ENCODE data around the gene WNT1.

The WNT1 gene

GRCh38 chr12:48946205-48946604, 31.9 kb upstream of the WNT1 start:
- TF ChIP-seq, protein P1, sequence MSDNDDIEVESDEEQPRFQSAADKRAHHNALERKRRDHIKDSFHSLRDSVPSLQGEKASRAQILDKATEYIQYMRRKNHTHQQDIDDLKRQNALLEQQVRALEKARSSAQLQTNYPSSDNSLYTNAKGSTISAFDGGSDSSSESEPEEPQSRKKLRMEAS (IDR thresholded peaks at IDR 0.05): no peak
- no peak for TF ChIP-seq FOXM1 (IDR thresholded peaks at IDR 0.05; ENCODE audit: borderline replicate concordance, low read depth)
- TF ChIP-seq TAF1 (IDR thresholded peaks at IDR 0.05; ENCODE audit: low read depth): no peak
- no peak for TF ChIP-seq USF1 (IDR thresholded peaks at IDR 0.05)
- no peak for TF ChIP-seq CREB1 (IDR thresholded peaks at IDR 0.05; ENCODE audit: low read depth)
- no peak for TF ChIP-seq ZBTB7A (IDR thresholded peaks at IDR 0.05; ENCODE audit: low read depth)
- TF ChIP-seq TEAD4 (IDR thresholded peaks at IDR 0.05): no peak
- TF ChIP-seq RAD21 (IDR thresholded peaks at IDR 0.05; ENCODE audit: low read depth): no peak
- TF ChIP-seq EP300 (IDR thresholded peaks at IDR 0.05; ENCODE audit: borderline replicate concordance): no peak
- TF ChIP-seq YY1 (IDR thresholded peaks at IDR 0.05; ENCODE audit: low read depth): no peak
- no peak for TF ChIP-seq REST (IDR thresholded peaks at IDR 0.05; ENCODE audit: low read depth)
- no peak for TF ChIP-seq CEBPB (IDR thresholded peaks at IDR 0.05)
- TF ChIP-seq TCF12 (IDR thresholded peaks at IDR 0.05; ENCODE audit: low read depth): no peak
- TF ChIP-seq NFIC (IDR thresholded peaks at IDR 0.05): no peak
- TF ChIP-seq EGR1 (IDR thresholded peaks at IDR 0.05): no peak

GRCh38 chr12:48946943-48947342, 31.2 kb upstream of the WNT1 start:
- no peak for TF ChIP-seq NFIC (IDR thresholded peaks at IDR 0.05)
- TF ChIP-seq EGR1 (IDR thresholded peaks at IDR 0.05): no peak
- no peak for TF ChIP-seq REST (IDR thresholded peaks at IDR 0.05; ENCODE audit: low read depth)
- no peak for TF ChIP-seq USF1 (IDR thresholded peaks at IDR 0.05)
- TF ChIP-seq, protein P1 (IDR thresholded peaks at IDR 0.05): no peak
- TF ChIP-seq CREB1 (IDR thresholded peaks at IDR 0.05; ENCODE audit: low read depth): no peak
- no peak for TF ChIP-seq EP300 (IDR thresholded peaks at IDR 0.05; ENCODE audit: borderline replicate concordance)
- TF ChIP-seq TCF12 (IDR thresholded peaks at IDR 0.05; ENCODE audit: low read depth): no peak
- no peak for TF ChIP-seq TAF1 (IDR thresholded peaks at IDR 0.05; ENCODE audit: low read depth)
- no peak for TF ChIP-seq ZBTB7A (IDR thresholded peaks at IDR 0.05; ENCODE audit: low read depth)
- TF ChIP-seq RAD21 (IDR thresholded peaks at IDR 0.05; ENCODE audit: low read depth): no peak
- no peak for TF ChIP-seq TEAD4 (IDR thresholded peaks at IDR 0.05)
- no peak for TF ChIP-seq YY1 (IDR thresholded peaks at IDR 0.05; ENCODE audit: low read depth)
- TF ChIP-seq FOXM1 (IDR thresholded peaks at IDR 0.05; ENCODE audit: borderline replicate concordance, low read depth): no peak

DNA sequence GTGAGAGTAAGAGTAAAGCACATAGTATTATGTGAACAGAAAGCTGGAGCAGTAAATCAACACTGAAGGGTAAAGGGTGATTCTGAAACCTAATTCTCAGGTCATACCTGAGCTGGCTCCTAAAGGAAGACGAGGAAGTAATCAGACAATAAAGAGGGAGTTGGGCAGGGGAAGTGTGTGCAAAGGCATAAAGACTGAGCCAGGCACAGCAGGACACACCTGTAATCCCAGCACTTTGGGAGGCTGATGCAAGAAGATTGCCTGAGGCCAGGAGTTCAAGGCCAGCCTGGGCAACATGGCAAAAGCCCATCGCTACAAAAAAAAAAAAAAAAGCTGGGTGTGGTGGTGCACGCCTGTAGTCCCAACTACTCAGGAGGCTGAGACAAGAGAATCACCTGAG, 30.4 kb upstream of the WNT1 start:
- TF ChIP-seq RAD21 (IDR thresholded peaks at IDR 0.05; ENCODE audit: low read depth) (no peak), TCF12 (IDR thresholded peaks at IDR 0.05; ENCODE audit: low read depth) (no peak), EGR1 (IDR thresholded peaks at IDR 0.05) (no peak), FOXM1 (IDR thresholded peaks at IDR 0.05; ENCODE audit: borderline replicate concordance, low read depth) (no peak)
- TF ChIP-seq, protein P1 (IDR thresholded peaks at IDR 0.05): no peak

DNA sequence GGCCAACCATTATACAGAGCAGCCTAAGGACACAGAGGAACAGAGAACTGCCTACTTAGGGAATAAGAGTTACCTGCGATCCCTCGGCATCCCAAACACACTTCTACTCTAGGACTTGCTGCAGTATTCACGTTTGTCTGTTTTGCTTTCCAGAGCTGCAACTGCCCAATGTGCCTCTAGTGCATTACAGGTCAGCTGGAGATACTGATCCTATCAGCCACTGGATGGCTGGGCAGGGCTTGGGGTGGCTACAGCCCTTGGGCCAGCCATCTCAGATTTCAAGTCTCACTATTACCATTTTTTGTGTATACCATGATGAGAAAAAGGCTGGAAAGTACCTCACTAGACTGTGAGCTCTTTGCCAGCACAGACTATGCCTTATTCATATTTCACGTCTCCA, 25.4 kb upstream of the WNT1 start:
- TF ChIP-seq, protein P1 (IDR thresholded peaks at IDR 0.05): no peak
- TF ChIP-seq EGR1 (IDR thresholded peaks at IDR 0.05) (no peak), CEBPB (IDR thresholded peaks at IDR 0.05) (no peak), REST (IDR thresholded peaks at IDR 0.05; ENCODE audit: low read depth) (no peak), CREB1 (IDR thresholded peaks at IDR 0.05; ENCODE audit: low read depth) (no peak), ZBTB7A (IDR thresholded peaks at IDR 0.05; ENCODE audit: low read depth) (no peak), TAF1 (IDR thresholded peaks at IDR 0.05; ENCODE audit: low read depth) (no peak), USF1 (IDR thresholded peaks at IDR 0.05) (no peak), EP300 (IDR thresholded peaks at IDR 0.05; ENCODE audit: borderline replicate concordance) (no peak), TCF12 (IDR thresholded peaks at IDR 0.05; ENCODE audit: low read depth) (no peak), TEAD4 (IDR thresholded peaks at IDR 0.05) (no peak)
